GM13977 (cell line): Measurements from ENCODE around the gene VAMP3.

Experiments
- DNase-seq: peaks from one replicate; pipeline ENCODE4 v3.0.0; 2012; ENCODE audit warnings: low spot score
- CTCF ChIP-seq: IDR thresholded peaks from 2 replicates; pipeline ENCODE4 v1.5.1; 2012; ENCODE audit warnings: mild to moderate bottlenecking, control low read depth; ENCODE audit not compliant: insufficient read depth; ENCODE audit errors: extremely low read depth, missing control alignments
- in situ Hi-C: fragments of 300-500 bp; cut with MboI; formaldehyde crosslinking; loops from one replicate; pipeline ENCODE4 v1.12.0; 2022; ENCODE audit warnings: low sequenced_read_pairs, low pct_unique_long_range_greater_than_20kb, mixed read lengths, inconsistent platforms; ENCODE audit not compliant: unreplicated experiment

VAMP3 gene

DNA sequence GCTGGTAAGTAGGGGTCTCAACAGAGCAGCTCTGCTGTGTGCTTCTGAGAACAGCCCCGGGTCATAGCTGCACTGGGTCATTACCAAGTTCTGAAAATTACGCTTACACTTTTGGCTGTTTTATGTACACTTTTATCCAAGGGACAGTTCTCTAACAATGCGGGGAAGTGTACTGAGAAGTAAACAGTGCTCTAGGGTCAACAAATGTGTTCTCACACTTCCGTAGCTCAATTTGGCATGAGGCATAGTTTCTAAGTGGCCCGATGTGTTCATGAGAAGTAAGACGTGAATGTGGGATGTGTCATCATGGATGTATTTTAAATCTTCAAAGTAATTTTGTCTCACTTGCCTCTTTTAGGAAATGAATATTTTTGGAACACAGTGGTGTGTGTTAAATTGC is 10.9 kb upstream of the VAMP3 start:
- DNase-seq = no peak
- no peak for TF ChIP-seq CTCF
- in situ Hi-C loops = loop anchor here (25.0 kb wide), 1 partner anchor 98 kb away; no protein-coding TSS in a partner anchor

DNA sequence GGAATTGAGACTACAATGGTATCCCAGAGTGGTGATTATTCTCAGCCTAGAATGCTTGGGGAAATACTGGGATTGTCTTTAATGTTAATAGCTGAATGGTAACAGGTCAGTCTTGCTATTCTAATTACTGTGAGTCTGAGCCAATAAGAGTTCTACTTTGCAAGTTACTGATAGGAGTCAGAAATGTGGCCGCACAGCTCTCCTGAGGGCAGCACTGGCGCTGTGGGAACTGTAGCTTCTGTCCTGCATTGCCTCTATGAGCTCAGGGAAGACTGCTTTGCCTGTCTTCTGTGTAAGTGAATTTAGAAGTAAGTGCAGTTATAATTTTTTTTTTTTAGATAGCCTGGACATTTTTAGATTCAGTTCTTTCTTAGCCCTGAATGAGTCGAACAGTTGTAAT is 10.0 kb upstream of the VAMP3 start:
- TF ChIP-seq CTCF = no peak
- DNase-seq = no peak
- in situ Hi-C loops = loop anchor here (25.0 kb wide), 1 partner anchor 99 kb away; no protein-coding TSS in a partner anchor

GRCh38 chr1:7767176-7767575 is 3.9 kb upstream of the VAMP3 start:
- TF ChIP-seq CTCF = no peak
- in situ Hi-C loops = loop anchor here (25.0 kb wide), 1 partner anchor 105 kb away; no protein-coding TSS in a partner anchor
- no peak for DNase-seq

- DNase-seq = no peak
- no peak for TF ChIP-seq CTCF
- in situ Hi-C loops = loop anchor here (25.0 kb wide), 1 partner anchor 106 kb away; no protein-coding TSS in a partner anchor
Observed at GRCh38 chr1:7768583-7768982, 2.5 kb upstream of the VAMP3 start.

- no peak for TF ChIP-seq CTCF
- in situ Hi-C loops = loop anchor here (25.0 kb wide), 1 partner anchor 108 kb away; no protein-coding TSS in a partner anchor
- DNase-seq = no peak
Observed at GRCh38 chr1:7769673-7770412, 1.3 kb upstream of the VAMP3 start.

- no peak for DNase-seq
- TF ChIP-seq CTCF = no peak
Observed at GRCh38 chr1:7770669-7770996, 463 bp upstream of the VAMP3 start.

More at GRCh38 chr1:7770669-7770996, 463 bp upstream of the VAMP3 start:
- in situ Hi-C loops = loop anchor here (25.0 kb wide), 1 partner anchor 108 kb away; no protein-coding TSS in a partner anchor
